ENCODE results near the gene PRMT7.

The PRMT7 gene, protein sequence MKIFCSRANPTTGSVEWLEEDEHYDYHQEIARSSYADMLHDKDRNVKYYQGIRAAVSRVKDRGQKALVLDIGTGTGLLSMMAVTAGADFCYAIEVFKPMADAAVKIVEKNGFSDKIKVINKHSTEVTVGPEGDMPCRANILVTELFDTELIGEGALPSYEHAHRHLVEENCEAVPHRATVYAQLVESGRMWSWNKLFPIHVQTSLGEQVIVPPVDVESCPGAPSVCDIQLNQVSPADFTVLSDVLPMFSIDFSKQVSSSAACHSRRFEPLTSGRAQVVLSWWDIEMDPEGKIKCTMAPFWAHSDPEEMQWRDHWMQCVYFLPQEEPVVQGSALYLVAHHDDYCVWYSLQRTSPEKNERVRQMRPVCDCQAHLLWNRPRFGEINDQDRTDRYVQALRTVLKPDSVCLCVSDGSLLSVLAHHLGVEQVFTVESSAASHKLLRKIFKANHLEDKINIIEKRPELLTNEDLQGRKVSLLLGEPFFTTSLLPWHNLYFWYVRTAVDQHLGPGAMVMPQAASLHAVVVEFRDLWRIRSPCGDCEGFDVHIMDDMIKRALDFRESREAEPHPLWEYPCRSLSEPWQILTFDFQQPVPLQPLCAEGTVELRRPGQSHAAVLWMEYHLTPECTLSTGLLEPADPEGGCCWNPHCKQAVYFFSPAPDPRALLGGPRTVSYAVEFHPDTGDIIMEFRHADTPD

DNA sequence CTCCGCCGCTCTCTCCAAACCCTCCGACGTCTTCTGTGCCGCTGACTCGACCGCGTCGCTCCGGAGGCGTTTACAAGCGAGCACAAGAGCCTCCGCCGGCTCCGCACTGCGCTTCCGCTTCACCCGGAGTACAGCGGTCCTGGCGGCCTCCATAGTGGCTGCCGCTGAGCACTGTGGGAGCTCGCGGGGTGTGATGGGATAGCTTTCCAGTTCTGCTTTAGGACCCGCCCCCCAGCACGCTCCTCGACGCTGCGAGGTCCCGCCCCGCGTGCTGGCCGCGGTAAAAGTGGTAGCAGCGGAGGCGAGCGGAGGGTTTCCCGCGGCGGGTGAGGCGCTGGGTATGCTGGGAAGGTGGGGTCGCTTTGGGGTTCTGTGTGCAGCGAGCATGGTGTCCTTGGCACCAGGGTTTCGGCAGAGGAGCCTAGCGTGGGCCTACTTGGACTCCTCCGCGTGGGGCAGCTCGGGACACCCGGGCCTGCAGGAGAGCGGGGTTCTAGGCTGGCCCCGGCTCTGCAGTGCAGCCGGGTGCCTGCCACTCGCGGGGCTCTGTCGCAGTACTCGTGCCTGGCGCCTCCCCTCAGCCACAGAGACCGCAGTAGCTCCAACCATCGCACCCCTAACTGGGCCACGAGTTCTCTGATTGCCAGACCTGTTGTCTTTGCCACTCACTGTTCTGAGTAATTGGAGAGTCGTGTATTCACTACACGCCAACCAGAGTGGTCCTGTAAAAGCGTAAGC is at the start of gene PRMT7, which contains the start of gene SLC7A6OS:
Gene PRMT7, plus strand, starts transcription at position 246 of the 738 bp plus-strand sequence. CDS start 4,961 bp downstream, outside the sequence.
Gene SLC7A6OS, minus strand, starts transcription at position 173 of the 738 bp plus-strand sequence. Its CDS starts 20 bp downstream, at position 153.
- Histone ChIP-seq H3K27ac (ENCODE audit: low read depth, low read length) (peak within 1 kb of the TSS; percentile 53; the same call in 1 of the 2 replicates), H3K79me2 (ENCODE audit: control insufficient read depth, insufficient read depth, low read length, unreplicated experiment) (peaks cover 55% of the 10 kb centered on the region), H3K27me3 (ENCODE audit: insufficient read depth, low read length) (no peaks in the 10 kb centered on the region), H3K4me3 (ENCODE audit: low read depth, low read length) (peak within 1 kb of the TSS; percentile 86), H2AFZ (ENCODE audit: low read length, unreplicated experiment) (peak within 1 kb of the TSS; percentile 81), H3K4me1 (ENCODE audit: control insufficient read depth, insufficient read depth, low read length, unreplicated experiment) (peaks cover 19% of the 10 kb centered on the region), H3K36me3 (ENCODE audit: insufficient read depth, low read length) (peaks cover 7% of the 10 kb centered on the region; the same call in 1 of the 2 replicates)

GRCh38 chr16:68263559-68264127 is 47.2 kb upstream of the PRMT7 start:
- peak overlapping the region; percentile 42 for H2AFZ ChIP-seq (ENCODE audit: low read length, unreplicated experiment)
- H3K79me2 ChIP-seq (ENCODE audit: control insufficient read depth, insufficient read depth, low read length, unreplicated experiment): peaks cover 27% of the 10 kb centered on the region
- peak overlapping the region; percentile 93 for H3K4me3 ChIP-seq (ENCODE audit: low read depth, low read length)
- H3K4me1 ChIP-seq (ENCODE audit: control insufficient read depth, insufficient read depth, low read length, unreplicated experiment): peaks cover 21% of the 10 kb centered on the region
- peaks cover 8% of the 10 kb centered on the region; the same call in 1 of the 2 replicates for H3K36me3 ChIP-seq (ENCODE audit: insufficient read depth, low read length)
- peak overlapping the region; percentile 75 for H3K27ac ChIP-seq (ENCODE audit: low read depth, low read length)
- no peaks in the 10 kb centered on the region for H3K27me3 ChIP-seq (ENCODE audit: insufficient read depth, low read length)

- peaks cover 7% of the 10 kb centered on the region; the same call in 1 of the 2 replicates for H3K36me3 ChIP-seq (ENCODE audit: insufficient read depth, low read length)
- H3K79me2 ChIP-seq (ENCODE audit: control insufficient read depth, insufficient read depth, low read length, unreplicated experiment): peaks cover 34% of the 10 kb centered on the region
- peaks cover 20% of the 10 kb centered on the region for H3K4me1 ChIP-seq (ENCODE audit: control insufficient read depth, insufficient read depth, low read length, unreplicated experiment)
- H3K27me3 ChIP-seq (ENCODE audit: insufficient read depth, low read length): no peaks in the 10 kb centered on the region
- H3K4me3 ChIP-seq (ENCODE audit: low read depth, low read length): peak within 1 kb of the TSS; percentile 93
- peak within 1 kb of the TSS; percentile 75 for H3K27ac ChIP-seq (ENCODE audit: low read depth, low read length)
- H2AFZ ChIP-seq (ENCODE audit: low read length, unreplicated experiment): peak within 1 kb of the TSS; percentile 78
These were observed 46.4 kb upstream of the PRMT7 start, which contains the start of gene SLC7A6 for GRCh38 chr16:68264128-68265077. SLC7A6 (plus strand) TSS chr16:68264526; CDS start chr16:68274727, 10,201 bp downstream.

- Histone ChIP-seq H3K27me3 (ENCODE audit: insufficient read depth, low read length) (no peaks in the 10 kb centered on the region), H3K27ac (ENCODE audit: low read depth, low read length) (peak overlapping the region; percentile 75), H3K79me2 (ENCODE audit: control insufficient read depth, insufficient read depth, low read length, unreplicated experiment) (peaks cover 43% of the 10 kb centered on the region), H3K36me3 (ENCODE audit: insufficient read depth, low read length) (no peaks in the 10 kb centered on the region), H2AFZ (ENCODE audit: low read length, unreplicated experiment) (peak overlapping the region; percentile 10), H3K4me1 (ENCODE audit: control insufficient read depth, insufficient read depth, low read length, unreplicated experiment) (peaks cover 20% of the 10 kb centered on the region), H3K4me3 (ENCODE audit: low read depth, low read length) (peak overlapping the region; percentile 93)
These were observed 45.5 kb upstream of the PRMT7 start for GRCh38 chr16:68265078-68265920.

GRCh38 chr16:68267612-68268405 is 43.0 kb upstream of the PRMT7 start:
- no peak overlapping the region for H3K27ac ChIP-seq (ENCODE audit: low read depth, low read length)
- no peak overlapping the region for H2AFZ ChIP-seq (ENCODE audit: low read length, unreplicated experiment)
- no peaks in the 10 kb centered on the region for H3K36me3 ChIP-seq (ENCODE audit: insufficient read depth, low read length)
- peaks cover 66% of the 10 kb centered on the region for H3K79me2 ChIP-seq (ENCODE audit: control insufficient read depth, insufficient read depth, low read length, unreplicated experiment)
- peaks cover 20% of the 10 kb centered on the region for H3K4me1 ChIP-seq (ENCODE audit: control insufficient read depth, insufficient read depth, low read length, unreplicated experiment)
- H3K27me3 ChIP-seq (ENCODE audit: insufficient read depth, low read length): no peaks in the 10 kb centered on the region
- no peak overlapping the region for H3K4me3 ChIP-seq (ENCODE audit: low read depth, low read length)

- H3K79me2 ChIP-seq (ENCODE audit: control insufficient read depth, insufficient read depth, low read length, unreplicated experiment): peaks cover 81% of the 10 kb centered on the region
- H3K36me3 ChIP-seq (ENCODE audit: insufficient read depth, low read length): no peaks in the 10 kb centered on the region; the same call in 1 of the 2 replicates
- peaks cover 20% of the 10 kb centered on the region for H3K4me1 ChIP-seq (ENCODE audit: control insufficient read depth, insufficient read depth, low read length, unreplicated experiment)
- no peak overlapping the region for H2AFZ ChIP-seq (ENCODE audit: low read length, unreplicated experiment)
- no peaks in the 10 kb centered on the region for H3K27me3 ChIP-seq (ENCODE audit: insufficient read depth, low read length)
- H3K27ac ChIP-seq (ENCODE audit: low read depth, low read length): no peak overlapping the region
- no peak overlapping the region for H3K4me3 ChIP-seq (ENCODE audit: low read depth, low read length)
These were observed 41.0 kb upstream of the PRMT7 start for GRCh38 chr16:68269793-68270192.

DNA sequence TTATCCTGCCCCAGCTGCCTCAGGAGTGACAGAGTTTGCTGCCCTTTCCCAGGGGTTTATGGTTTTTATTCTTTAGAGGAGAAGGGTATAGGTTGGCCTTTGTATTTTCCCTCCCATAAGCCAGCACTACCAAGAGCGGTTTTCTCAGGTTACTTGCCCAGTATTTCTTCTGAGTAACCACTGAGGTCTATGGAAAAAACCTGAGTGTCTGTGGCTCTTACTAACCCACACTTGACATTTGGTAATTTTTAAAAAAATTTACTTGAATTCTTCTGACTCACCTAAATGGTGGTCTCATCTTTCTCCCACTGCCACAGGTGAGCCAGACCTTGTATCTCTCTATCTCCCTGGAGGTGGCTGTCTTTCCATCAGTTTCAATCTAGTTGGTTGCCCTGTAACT is 40.5 kb upstream of the PRMT7 start:
- Histone ChIP-seq H3K27me3 (ENCODE audit: insufficient read depth, low read length) (no peaks in the 10 kb centered on the region), H3K4me3 (ENCODE audit: low read depth, low read length) (no peak overlapping the region), H2AFZ (ENCODE audit: low read length, unreplicated experiment) (no peak overlapping the region), H3K4me1 (ENCODE audit: control insufficient read depth, insufficient read depth, low read length, unreplicated experiment) (peaks cover 20% of the 10 kb centered on the region), H3K79me2 (ENCODE audit: control insufficient read depth, insufficient read depth, low read length, unreplicated experiment) (peaks cover 81% of the 10 kb centered on the region), H3K36me3 (ENCODE audit: insufficient read depth, low read length) (no peaks in the 10 kb centered on the region; the same call in 1 of the 2 replicates), H3K27ac (ENCODE audit: low read depth, low read length) (no peak overlapping the region)

DNA sequence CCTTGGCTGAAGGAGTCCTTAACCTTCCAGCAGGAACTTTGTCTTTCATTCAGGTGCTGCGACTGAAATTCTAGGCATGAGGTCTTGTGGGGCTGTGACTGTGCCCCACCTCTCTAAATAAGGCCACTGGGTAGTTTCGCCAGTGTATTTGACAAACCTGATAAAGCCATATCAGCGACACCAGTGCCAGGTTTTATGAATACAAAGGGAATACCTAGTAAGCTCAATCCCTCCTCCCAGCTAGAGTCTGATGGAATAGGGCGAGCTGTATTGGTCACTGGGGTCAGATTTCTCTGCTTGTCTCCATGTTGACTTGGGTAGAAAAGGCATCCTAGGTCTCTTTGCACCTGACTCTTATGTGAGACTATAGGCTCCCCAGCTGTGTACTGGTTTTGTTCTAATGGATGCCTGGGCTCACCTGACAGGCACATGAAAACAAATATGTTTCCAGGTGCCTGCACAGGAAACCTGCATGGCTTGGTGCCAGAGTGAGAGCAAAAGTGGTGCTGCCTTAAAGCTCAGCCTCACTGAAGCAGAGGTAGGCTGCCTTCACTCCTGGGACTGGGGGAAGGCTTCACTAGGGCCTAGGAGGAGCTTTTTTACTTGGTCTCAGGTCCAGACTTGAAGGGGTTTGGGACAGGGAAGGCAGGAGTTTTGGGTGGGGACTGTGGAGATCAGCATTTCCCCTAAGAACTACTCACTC is 38.2 kb upstream of the PRMT7 start:
- H3K79me2 ChIP-seq (ENCODE audit: control insufficient read depth, insufficient read depth, low read length, unreplicated experiment): peaks cover 67% of the 10 kb centered on the region
- no peaks in the 10 kb centered on the region; the same call in 1 of the 2 replicates for H3K36me3 ChIP-seq (ENCODE audit: insufficient read depth, low read length)
- H3K27ac ChIP-seq (ENCODE audit: low read depth, low read length): no peak overlapping the region
- H3K4me1 ChIP-seq (ENCODE audit: control insufficient read depth, insufficient read depth, low read length, unreplicated experiment): peaks cover 8% of the 10 kb centered on the region
- no peaks in the 10 kb centered on the region for H3K27me3 ChIP-seq (ENCODE audit: insufficient read depth, low read length)
- H3K4me3 ChIP-seq (ENCODE audit: low read depth, low read length): no peak overlapping the region
- H2AFZ ChIP-seq (ENCODE audit: low read length, unreplicated experiment): no peak overlapping the region
